B cell (primary cell): Measurements from ENCODE around the gene DYNLRB2.

Source experiments
- EZH2 ChIP-seq: IDR thresholded peaks from 2 replicates; pipeline ENCODE4 v1.6.1; 2012; ENCODE audit warnings: borderline replicate concordance, low read depth, mild to moderate bottlenecking, moderate library complexity, low read length; ENCODE audit not compliant: insufficient read depth, poor library complexity, severe bottlenecking
- TF ChIP-seq, protein P1 (sequence below): fragments of 200-600 bp; IDR thresholded peaks from one replicate; pipeline ENCODE4 v1.8.0; 2022; ENCODE audit warnings: antibody characterized with exemption, mild to moderate bottlenecking

DNA sequence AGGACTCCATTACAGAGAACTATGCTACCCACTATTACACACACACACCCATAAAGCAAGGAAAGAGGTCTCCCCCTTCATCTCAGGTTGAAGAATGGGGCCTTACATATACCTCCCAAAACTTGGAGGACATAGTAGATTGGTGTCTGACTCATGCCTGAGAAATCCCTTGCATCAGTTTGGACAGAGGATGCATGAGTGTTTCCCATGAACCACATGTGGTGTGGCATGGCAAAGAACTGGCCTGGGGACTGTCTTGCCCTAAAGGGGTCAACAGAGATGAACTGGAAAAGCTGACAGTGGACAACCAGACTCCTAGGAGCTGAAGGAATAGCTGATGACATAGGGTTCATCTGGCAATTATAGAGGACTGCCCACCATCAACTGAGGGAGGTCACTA lies 54.0 kb downstream of the DYNLRB2 start:
- TF ChIP-seq, protein P1, sequence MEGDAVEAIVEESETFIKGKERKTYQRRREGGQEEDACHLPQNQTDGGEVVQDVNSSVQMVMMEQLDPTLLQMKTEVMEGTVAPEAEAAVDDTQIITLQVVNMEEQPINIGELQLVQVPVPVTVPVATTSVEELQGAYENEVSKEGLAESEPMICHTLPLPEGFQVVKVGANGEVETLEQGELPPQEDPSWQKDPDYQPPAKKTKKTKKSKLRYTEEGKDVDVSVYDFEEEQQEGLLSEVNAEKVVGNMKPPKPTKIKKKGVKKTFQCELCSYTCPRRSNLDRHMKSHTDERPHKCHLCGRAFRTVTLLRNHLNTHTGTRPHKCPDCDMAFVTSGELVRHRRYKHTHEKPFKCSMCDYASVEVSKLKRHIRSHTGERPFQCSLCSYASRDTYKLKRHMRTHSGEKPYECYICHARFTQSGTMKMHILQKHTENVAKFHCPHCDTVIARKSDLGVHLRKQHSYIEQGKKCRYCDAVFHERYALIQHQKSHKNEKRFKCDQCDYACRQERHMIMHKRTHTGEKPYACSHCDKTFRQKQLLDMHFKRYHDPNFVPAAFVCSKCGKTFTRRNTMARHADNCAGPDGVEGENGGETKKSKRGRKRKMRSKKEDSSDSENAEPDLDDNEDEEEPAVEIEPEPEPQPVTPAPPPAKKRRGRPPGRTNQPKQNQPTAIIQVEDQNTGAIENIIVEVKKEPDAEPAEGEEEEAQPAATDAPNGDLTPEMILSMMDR = no peak
- no peak for TF ChIP-seq EZH2
